HepG2 (cell line): Measurements from ENCODE around the gene KCNJ6. TPM values are rescaled to one million over a fixed set of nuclear protein-coding genes. Genes with fewer than 3 reads are reported as not detected.

Experiments used
- ATAC-seq: fragments of 200-7000 bp; cut with Tn5 transposase; 3 replicates; pipeline ENCODE4 v1.9.1; 2020; ENCODE audit warnings: mild to moderate bottlenecking, moderate library complexity
- BruUV-seq: library from RNA; stranded (reverse); fragments of 400-500 nt; replicated peaks from 2 replicates; lab custom pipeline; 2021; lab: Mats Ljungman, UMichigan
- CTCF ChIA-PET: fragments of 300-600 bp; formaldehyde crosslinking; extraction: SDS; loops from one replicate; lab custom pipeline; 2021; ENCODE audit warnings: low total read pairs, inconsistent platforms, low intra/inter-chr PET ratio; lab: Yijun Ruan, JAX
- POLR2A ChIA-PET: fragments of 350-600 bp; sonication (Branson Sonifier 250); formaldehyde crosslinking; loops from one replicate; lab custom pipeline; 2020; ENCODE audit warnings: antibody characterized with exemption, inconsistent platforms; lab: Yijun Ruan, JAX
- DNase-seq: peaks from one replicate; pipeline ENCODE4 v3.0.0-alpha.2; 2015; ENCODE audit warnings: low spot score
- FAIRE-seq: peaks from 3 replicates; lab custom pipeline; 2011; peaks lifted over from hg19 to GRCh38; lab: Jason Lieb, UNC
- H2AFZ ChIP-seq: one replicate; pipeline ENCODE4 v1.6.1; 2011; ENCODE audit warnings: low read length, inconsistent platforms
- H3K27ac ChIP-seq: fragments of 300-600 bp; 3 replicates; pipeline ENCODE4 v1.8.0; 2011; ENCODE audit warnings: mixed run types, mild to moderate bottlenecking, mixed read lengths, low read length, inconsistent platforms; ENCODE audit not compliant: insufficient read depth; ENCODE audit errors: extremely low read length
- H3K27me3 ChIP-seq, 2 experiments: fragments of 200-600 bp in 1 of 2; 2 replicates in 1 of 2; 3 replicates in 1 of 2; pipeline versions ENCODE4 v1.6.0 to v1.8.0; 2011; ENCODE audit warnings: low read length in 2 of 2, mild to moderate bottlenecking in 2 of 2, moderate library complexity in 2 of 2, inconsistent platforms in 1 of 2; ENCODE audit not compliant: insufficient read depth in 2 of 2, control insufficient read depth in 1 of 2
- H3K36me3 ChIP-seq, 2 experiments: fragments of 200-600 bp in 1 of 2; replicated peaks in 1 of 2; 2 replicates in 1 of 2; 3 replicates in 1 of 2; pipeline versions ENCODE4 v1.5.1 to v1.8.0; 2011; ENCODE audit warnings: low read length in 2 of 2, inconsistent platforms in 1 of 2; ENCODE audit not compliant: insufficient read depth in 2 of 2, control insufficient read depth in 1 of 2
- H3K4me1 ChIP-seq: 2 replicates; pipeline ENCODE4 v1.5.1; 2012; ENCODE audit warnings: low read length, inconsistent platforms; ENCODE audit not compliant: insufficient read depth
- H3K4me2 ChIP-seq: 2 replicates; pipeline ENCODE4 v1.6.0; 2011; ENCODE audit warnings: low read depth, low read length, inconsistent platforms
- H3K4me3 ChIP-seq, 3 experiments: fragments of 200-600 bp in 1 of 3; sonication (generic), shearing (Covaris generic) in 1 of 3; replicated peaks in 1 of 3; 2 replicates each; pipeline ENCODE4 v1.5.1; 2011 to 2016; ENCODE audit warnings: low read length in 3 of 3, inconsistent platforms in 2 of 3, low read depth in 2 of 3, mild to moderate bottlenecking in 2 of 3, control low read depth in 1 of 3, mixed read lengths in 1 of 3; ENCODE audit not compliant: insufficient read depth in 1 of 3
- H3K79me2 ChIP-seq: one replicate; pipeline ENCODE4 v1.6.1; 2011; ENCODE audit warnings: low read length, inconsistent platforms; ENCODE audit not compliant: insufficient read depth
- H3K9ac ChIP-seq: 2 replicates; pipeline ENCODE4 v1.6.0; 2011; ENCODE audit warnings: mild to moderate bottlenecking, low read depth, low read length, inconsistent platforms; ENCODE audit not compliant: insufficient read depth
- H3K9me3 ChIP-seq: 2 replicates; pipeline ENCODE4 v1.5.1; 2012; ENCODE audit warnings: mild to moderate bottlenecking, low read length
- H4K20me1 ChIP-seq: 2 replicates; pipeline ENCODE4 v1.6.0; 2011; ENCODE audit warnings: inconsistent platforms, mild to moderate bottlenecking, low read length, moderate library complexity; ENCODE audit not compliant: insufficient read depth
- ARNT ChIP-seq: fragments of 450-650 bp; IDR thresholded peaks from 2 replicates; pipeline ENCODE4 v1.6.1; 2017
- KMT2A ChIP-seq: sonication (generic); formaldehyde crosslinking; IDR thresholded peaks from 2 replicates; pipeline ENCODE4 v1.4.0; 2020; ENCODE audit warnings: missing genetic modification reagents
- MEIS2 ChIP-seq: sonication (generic); formaldehyde crosslinking; IDR thresholded peaks from 2 replicates; pipeline ENCODE4 v1.9.0; 2021; ENCODE audit warnings: mild to moderate bottlenecking, missing genetic modification reagents
- MLXIP ChIP-seq: sonication (generic); formaldehyde crosslinking; IDR thresholded peaks from 2 replicates; pipeline ENCODE4 v1.9.0; 2021; ENCODE audit warnings: missing genetic modification reagents, borderline replicate concordance
- MTERF4 ChIP-seq: sonication (generic); formaldehyde crosslinking; IDR thresholded peaks from 2 replicates; pipeline ENCODE4 v1.8.0; 2023; ENCODE audit warnings: mild to moderate bottlenecking, missing genetic modification reagents
- RCOR2 ChIP-seq: IDR thresholded peaks from 2 replicates; pipeline ENCODE4 v1.6.1; 2016; ENCODE audit warnings: missing biosample characterization, missing genetic modification reagents
- SIN3A ChIP-seq: IDR thresholded peaks from 2 replicates; pipeline ENCODE4 v1.6.1; 2011; ENCODE audit warnings: low read depth, mild to moderate bottlenecking, control low read depth, low read length, borderline replicate concordance
- SMARCE1 ChIP-seq: fragments of 450-650 bp; IDR thresholded peaks from 2 replicates; pipeline ENCODE4 v1.6.1; 2017; ENCODE audit warnings: borderline replicate concordance
- THAP8 ChIP-seq: sonication (generic); formaldehyde crosslinking; IDR thresholded peaks from 2 replicates; pipeline ENCODE4 v1.5.1; 2020; ENCODE audit warnings: missing genetic modification reagents, mild to moderate bottlenecking, borderline replicate concordance
- ZFP90 ChIP-seq: sonication (generic); formaldehyde crosslinking; IDR thresholded peaks from 2 replicates; pipeline ENCODE4 v1.8.0; 2022; ENCODE audit warnings: missing genetic modification reagents, mild to moderate bottlenecking, inconsistent platforms, borderline replicate concordance
- ZNF142 ChIP-seq: sonication (generic); formaldehyde crosslinking; IDR thresholded peaks from 2 replicates; pipeline ENCODE4 v1.4.0; 2020; ENCODE audit warnings: missing genetic modification reagents
- ZNF326 ChIP-seq: sonication (generic); formaldehyde crosslinking; IDR thresholded peaks from 2 replicates; pipeline ENCODE4 v1.4.0; 2020; ENCODE audit warnings: missing genetic modification reagents, borderline replicate concordance
- ZNF367 ChIP-seq: sonication (generic); formaldehyde crosslinking; IDR thresholded peaks from 2 replicates; pipeline ENCODE4 v1.4.0; 2020; ENCODE audit warnings: missing genetic modification reagents, borderline replicate concordance
- ZNF441 ChIP-seq: sonication (generic); formaldehyde crosslinking; IDR thresholded peaks from 2 replicates; pipeline ENCODE4 v1.7.0; 2021; ENCODE audit warnings: missing genetic modification reagents, borderline replicate concordance
- ZNF501 ChIP-seq: sonication (generic); formaldehyde crosslinking; IDR thresholded peaks from 2 replicates; pipeline ENCODE4 v1.5.1; 2020; ENCODE audit warnings: mild to moderate bottlenecking, moderate library complexity, missing genetic modification reagents
- ZNF674 ChIP-seq: sonication (generic); formaldehyde crosslinking; IDR thresholded peaks from 2 replicates; pipeline ENCODE4 v1.5.0; 2020; ENCODE audit warnings: low read depth, mild to moderate bottlenecking, missing genetic modification reagents
- WGBS: methylation state at CpG from one replicate; pipeline ENCODE4 v1.1.6; 2017; ENCODE audit warnings: low lambda C conversion rate; 5-methylcytosine and 5-hydroxymethylcytosine counted together
- in situ Hi-C: cut with HindIII; loops from 2 replicates; pipeline ENCODE4 v1.10.0; 2017; ENCODE audit warnings: low pct_unique_long_range_greater_than_20kb; ENCODE audit not compliant: extremely low pct_ligation_motif_present
- intact Hi-C: fragments of 100-400 bp; cut with micrococcal nuclease; formaldehyde crosslinking; loops from one replicate; pipeline ENCODE4 v1.10.0; 2022; ENCODE audit not compliant: unreplicated experiment
- polyA plus RNA-seq, 8 experiments: library from polyadenylated mRNA; depleted of rRNA in 3 of 8; stranded (reverse) in 7 of 8; unstranded in 1 of 8; fragments of >200 nt; fragmentation: Illumina TruSeq in 4 of 8; extraction: Trizol in 4 of 8; gene quantifications; 2 replicates each; pipeline versions ENCODE4 v1.2.1 to v1.2.3, GENCODE V29; 2011 to 2016; ENCODE audit warnings: low read depth in 4 of 8, missing spikeins in 1 of 8, mixed read lengths in 1 of 8; ENCODE audit not compliant: insufficient read depth in 1 of 8
- total RNA-seq, 5 experiments: library from RNA; depleted of rRNA; stranded (reverse); fragments of >200 nt; fragmentation: Illumina TruSeq; extraction: Trizol; gene quantifications; 2 replicates each; pipeline ENCODE4 v1.2.3, GENCODE V29; 2016; ENCODE audit warnings: low read depth in 1 of 5

The KCNJ6 gene
- total and polyA plus RNA-seq, 2 of the 13 experiments (the other 11 are each of a cell fraction or from before 2014, with no cell fraction given): not detected

GRCh38 chr21:37627561-37627960 is 288.7 kb downstream of the KCNJ6 start:
- POLR2A ChIA-PET: no interaction called here
- Histone ChIP-seq H3K27me3 (peaks cover 0 to 12% of the 10 kb centered on the region in 2 experiments; a peak in 2 of 5 replicates), H4K20me1 (no peaks in the 10 kb centered on the region), H3K27ac (no peak overlapping the region), H3K36me3 (no peaks in the 10 kb centered on the region), H3K4me1 (no peaks in the 10 kb centered on the region), H3K4me2 (no peak overlapping the region), H3K79me2 (no peaks in the 10 kb centered on the region), H2AFZ (no peak overlapping the region)
- no peak for DNase-seq
- no TSS peak for BruUV-seq
- no peak for FAIRE-seq
- ATAC-seq: no peak
- intact Hi-C loops: no loop called here
- TF ChIP-seq MEIS2 (CRISPR knock-in tag): no peak
- no peak for TF ChIP-seq ZNF367 (CRISPR knock-in tag)
- TF ChIP-seq RCOR2 (CRISPR knock-in tag): no peak
- TF ChIP-seq ZFP90: no peak
- no peak for TF ChIP-seq THAP8
- no peak for TF ChIP-seq ARNT
- no peak for TF ChIP-seq ZNF142 (CRISPR knock-in tag)
- no peak for TF ChIP-seq ZNF674 (CRISPR knock-in tag)
- no peak for TF ChIP-seq MTERF4 (CRISPR knock-in tag)
- TF ChIP-seq ZNF501 (CRISPR knock-in tag): no peak
- TF ChIP-seq SIN3A: no peak
- TF ChIP-seq MLXIP (CRISPR knock-in tag): no peak
- TF ChIP-seq KMT2A (CRISPR knock-in tag): no peak
- no peak for TF ChIP-seq ZNF441 (CRISPR knock-in tag)
- no peak for TF ChIP-seq ZNF326 (CRISPR knock-in tag)
- no peak for TF ChIP-seq SMARCE1
- TF ChIP-seq, all 625 proteins: peak for 0
- CTCF ChIA-PET: no interaction called here
- no peak overlapping the region for H3K9ac ChIP-seq
- no peaks in the 10 kb centered on the region for H3K9me3 ChIP-seq
- 25% methylated on average over 2 of the region's 2 CpGs for WGBS
- in situ Hi-C loops: no loop called here
- H3K4me3 ChIP-seq: no peak overlapping the region
